SK-N-SH treated with all-trans-retinoic acid at 6 μM for 48 hours (cell line): Measurements from ENCODE around the gene METRNL.
A peak's percentile ranks its signal among the peaks of the same experiment; 100 is the strongest.

Source experiments
- ATAC-seq: fragments of 200-7000 bp; cut with Tn5 transposase; 3 replicates; pipeline ENCODE4 v1.9.1; 2020; ENCODE audit warnings: mild to moderate bottlenecking, moderate library complexity
- ARNTL ChIP-seq: fragments of 450-650 bp; formaldehyde crosslinking; IDR thresholded peaks from 2 replicates; pipeline ENCODE4 v1.5.0; 2020; ENCODE audit warnings: low read depth, mild to moderate bottlenecking, moderate library complexity, borderline replicate concordance
- BACH2 ChIP-seq: fragments of 250-450 bp; sonication (Bioruptor Pico); IDR thresholded peaks from 2 replicates; pipeline ENCODE4 v1.9.0; 2021; ENCODE audit warnings: mild to moderate bottlenecking, borderline replicate concordance
- CREB5 ChIP-seq: fragments of 250-450 bp; sonication (Bioruptor Pico); IDR thresholded peaks from 2 replicates; pipeline ENCODE4 v1.5.1; 2020; ENCODE audit warnings: low read depth, mild to moderate bottlenecking, moderate library complexity
- CSDC2 ChIP-seq: fragments of 250-450 bp; sonication (Bioruptor Pico); IDR thresholded peaks from 2 replicates; pipeline ENCODE4 v1.5.0; 2020; ENCODE audit warnings: mild to moderate bottlenecking, moderate library complexity
- ESRRG ChIP-seq: fragments of 250-450 bp; sonication (Bioruptor Pico); IDR thresholded peaks from 2 replicates; pipeline ENCODE4 v1.6.1; 2021; ENCODE audit warnings: mild to moderate bottlenecking
- GLIS3 ChIP-seq: fragments of 250-450 bp; sonication (Bioruptor Pico); IDR thresholded peaks from 2 replicates; pipeline ENCODE4 v1.5.0; 2020; ENCODE audit warnings: mild to moderate bottlenecking, moderate library complexity
- ISL1 ChIP-seq: fragments of 250-450 bp; sonication (Bioruptor Pico); IDR thresholded peaks from 2 replicates; pipeline ENCODE4 v2.1.2; 2022; ENCODE audit warnings: mild to moderate bottlenecking, moderate library complexity
- PPARA ChIP-seq: fragments of 250-450 bp; sonication (Bioruptor Pico); IDR thresholded peaks from 2 replicates; pipeline ENCODE4 v1.5.0; 2020; ENCODE audit warnings: mild to moderate bottlenecking, borderline replicate concordance
- RARB ChIP-seq: fragments of 250-450 bp; sonication (Bioruptor Pico); IDR thresholded peaks from 2 replicates; pipeline ENCODE4 v1.8.0; 2021; ENCODE audit warnings: mild to moderate bottlenecking, moderate library complexity
- SNAI2 ChIP-seq: fragments of 250-450 bp; sonication (Bioruptor Pico); IDR thresholded peaks from 2 replicates; pipeline ENCODE4 v1.5.0; 2020; ENCODE audit warnings: mild to moderate bottlenecking, moderate library complexity
- TCF4 ChIP-seq: fragments of 250-450 bp; sonication (Bioruptor Pico); IDR thresholded peaks from 2 replicates; pipeline ENCODE4 v1.8.0; 2021; ENCODE audit warnings: mild to moderate bottlenecking, moderate library complexity, borderline replicate concordance
- TOX ChIP-seq: fragments of 250-450 bp; sonication (Bioruptor Pico); IDR thresholded peaks from 2 replicates; pipeline ENCODE4 v1.8.0; 2021; ENCODE audit warnings: mild to moderate bottlenecking, moderate library complexity, borderline replicate concordance
- TSHZ2 ChIP-seq: fragments of 250-450 bp; sonication (Bioruptor Pico); IDR thresholded peaks from 2 replicates; pipeline ENCODE4 v1.5.0; 2020; ENCODE audit warnings: mild to moderate bottlenecking, moderate library complexity
- ZC3H10 ChIP-seq: fragments of 250-450 bp; sonication (Bioruptor Pico); IDR thresholded peaks from 2 replicates; pipeline ENCODE4 v1.5.1; 2021; ENCODE audit warnings: mild to moderate bottlenecking, moderate library complexity
- ZFP3 ChIP-seq: fragments of 250-450 bp; sonication (Bioruptor Pico); IDR thresholded peaks from 2 replicates; pipeline ENCODE4 v1.5.0; 2020; ENCODE audit warnings: mild to moderate bottlenecking, moderate library complexity
- ZFP30 ChIP-seq: fragments of 450-650 bp; formaldehyde crosslinking; IDR thresholded peaks from 2 replicates; pipeline ENCODE4 v1.5.0; 2022; ENCODE audit warnings: mild to moderate bottlenecking, moderate library complexity
- ZNF8 ChIP-seq: fragments of 450-650 bp; formaldehyde crosslinking; IDR thresholded peaks from 2 replicates; pipeline ENCODE4 v1.5.0; 2020; ENCODE audit warnings: mild to moderate bottlenecking, moderate library complexity
- TF ChIP-seq, protein P1 (sequence below): fragments of 250-450 bp; sonication (Bioruptor Pico); IDR thresholded peaks from 2 replicates; pipeline ENCODE4 v1.5.1; 2021; ENCODE audit warnings: mild to moderate bottlenecking, moderate library complexity
- TF ChIP-seq, protein P2 (sequence below): fragments of 250-450 bp; sonication (Bioruptor Pico); IDR thresholded peaks from 2 replicates; pipeline ENCODE4 v1.8.0; 2020; ENCODE audit warnings: mild to moderate bottlenecking, moderate library complexity, borderline replicate concordance
- TF ChIP-seq, protein P3 (sequence below): fragments of 250-450 bp; sonication (Bioruptor Pico); IDR thresholded peaks from 2 replicates; pipeline ENCODE4 v1.8.0; 2021; ENCODE audit warnings: low read depth, mild to moderate bottlenecking, moderate library complexity, borderline replicate concordance

Gene METRNL

GRCh38 chr17:83121921-83122820 is 42.8 kb downstream of the METRNL start:
- TF ChIP-seq PPARA (CRISPR knock-in tag) (no peak), ZFP3 (CRISPR knock-in tag) (no peak), RARB (no peak), ZC3H10 (CRISPR knock-in tag) (no peak), ZNF8 (CRISPR knock-in tag) (no peak), ARNTL (CRISPR knock-in tag) (no peak), GLIS3 (no peak), CSDC2 (CRISPR knock-in tag) (no peak), ZFP30 (CRISPR knock-in tag) (no peak), SNAI2 (CRISPR knock-in tag) (no peak), BACH2 (no peak), TCF4 (CRISPR knock-in tag) (no peak), CREB5 (CRISPR knock-in tag) (no peak), TOX (no peak), ISL1 (CRISPR knock-in tag) (no peak), TSHZ2 (CRISPR knock-in tag) (no peak), ESRRG (CRISPR knock-in tag) (no peak)
- TF ChIP-seq, protein P1, sequence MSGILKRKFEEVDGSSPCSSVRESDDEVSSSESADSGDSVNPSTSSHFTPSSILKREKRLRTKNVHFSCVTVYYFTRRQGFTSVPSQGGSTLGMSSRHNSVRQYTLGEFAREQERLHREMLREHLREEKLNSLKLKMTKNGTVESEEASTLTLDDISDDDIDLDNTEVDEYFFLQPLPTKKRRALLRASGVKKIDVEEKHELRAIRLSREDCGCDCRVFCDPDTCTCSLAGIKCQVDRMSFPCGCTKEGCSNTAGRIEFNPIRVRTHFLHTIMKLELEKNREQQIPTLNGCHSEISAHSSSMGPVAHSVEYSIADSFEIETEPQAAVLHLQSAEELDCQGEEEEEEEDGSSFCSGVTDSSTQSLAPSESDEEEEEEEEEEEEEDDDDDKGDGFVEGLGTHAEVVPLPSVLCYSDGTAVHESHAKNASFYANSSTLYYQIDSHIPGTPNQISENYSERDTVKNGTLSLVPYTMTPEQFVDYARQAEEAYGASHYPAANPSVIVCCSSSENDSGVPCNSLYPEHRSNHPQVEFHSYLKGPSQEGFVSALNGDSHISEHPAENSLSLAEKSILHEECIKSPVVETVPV (CRISPR knock-in tag), result no peak
- TF ChIP-seq, protein P2, sequence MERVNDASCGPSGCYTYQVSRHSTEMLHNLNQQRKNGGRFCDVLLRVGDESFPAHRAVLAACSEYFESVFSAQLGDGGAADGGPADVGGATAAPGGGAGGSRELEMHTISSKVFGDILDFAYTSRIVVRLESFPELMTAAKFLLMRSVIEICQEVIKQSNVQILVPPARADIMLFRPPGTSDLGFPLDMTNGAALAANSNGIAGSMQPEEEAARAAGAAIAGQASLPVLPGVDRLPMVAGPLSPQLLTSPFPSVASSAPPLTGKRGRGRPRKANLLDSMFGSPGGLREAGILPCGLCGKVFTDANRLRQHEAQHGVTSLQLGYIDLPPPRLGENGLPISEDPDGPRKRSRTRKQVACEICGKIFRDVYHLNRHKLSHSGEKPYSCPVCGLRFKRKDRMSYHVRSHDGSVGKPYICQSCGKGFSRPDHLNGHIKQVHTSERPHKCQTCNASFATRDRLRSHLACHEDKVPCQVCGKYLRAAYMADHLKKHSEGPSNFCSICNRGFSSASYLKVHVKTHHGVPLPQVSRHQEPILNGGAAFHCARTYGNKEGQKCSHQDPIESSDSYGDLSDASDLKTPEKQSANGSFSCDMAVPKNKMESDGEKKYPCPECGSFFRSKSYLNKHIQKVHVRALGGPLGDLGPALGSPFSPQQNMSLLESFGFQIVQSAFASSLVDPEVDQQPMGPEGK, result no peak
- TF ChIP-seq, protein P3, sequence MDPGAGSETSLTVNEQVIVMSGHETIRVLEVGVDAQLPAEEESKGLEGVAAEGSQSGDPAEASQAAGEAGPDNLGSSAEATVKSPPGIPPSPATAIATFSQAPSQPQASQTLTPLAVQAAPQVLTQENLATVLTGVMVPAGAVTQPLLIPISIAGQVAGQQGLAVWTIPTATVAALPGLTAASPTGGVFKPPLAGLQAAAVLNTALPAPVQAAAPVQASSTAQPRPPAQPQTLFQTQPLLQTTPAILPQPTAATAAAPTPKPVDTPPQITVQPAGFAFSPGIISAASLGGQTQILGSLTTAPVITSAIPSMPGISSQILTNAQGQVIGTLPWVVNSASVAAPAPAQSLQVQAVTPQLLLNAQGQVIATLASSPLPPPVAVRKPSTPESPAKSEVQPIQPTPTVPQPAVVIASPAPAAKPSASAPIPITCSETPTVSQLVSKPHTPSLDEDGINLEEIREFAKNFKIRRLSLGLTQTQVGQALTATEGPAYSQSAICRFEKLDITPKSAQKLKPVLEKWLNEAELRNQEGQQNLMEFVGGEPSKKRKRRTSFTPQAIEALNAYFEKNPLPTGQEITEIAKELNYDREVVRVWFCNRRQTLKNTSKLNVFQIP (CRISPR knock-in tag), result no peak
- peak; percentile 12; the same call in 1 of the 3 replicates for ATAC-seq

DNA sequence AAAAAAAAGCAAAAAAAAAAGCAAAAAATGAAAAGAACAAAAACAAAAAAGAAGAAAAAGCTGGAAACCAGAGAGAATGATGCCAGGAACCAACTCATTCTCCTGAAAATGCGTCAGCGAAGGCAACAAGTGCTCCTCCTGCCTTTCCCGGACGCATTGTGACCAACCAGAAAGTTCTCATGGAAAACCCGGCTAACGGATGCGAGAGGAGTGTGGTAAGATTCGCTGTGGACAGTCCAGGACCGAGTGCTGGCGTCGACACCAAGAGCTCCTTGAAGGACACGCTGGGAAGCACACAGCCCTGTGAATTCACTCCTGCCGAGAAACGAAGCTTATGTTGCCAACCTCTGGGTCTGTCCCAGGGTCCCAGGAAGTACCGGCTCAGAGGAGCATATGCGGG is 43.4 kb downstream of the METRNL start:
- ATAC-seq, result no peak; the same call in 2 of the 3 replicates
- TF ChIP-seq TOX (no peak), ESRRG (CRISPR knock-in tag) (no peak), CREB5 (CRISPR knock-in tag) (no peak), TCF4 (CRISPR knock-in tag) (no peak), BACH2 (no peak), ISL1 (CRISPR knock-in tag) (no peak), ZFP3 (CRISPR knock-in tag) (no peak), ZC3H10 (CRISPR knock-in tag) (no peak), RARB (no peak), CSDC2 (CRISPR knock-in tag) (no peak)
- TF ChIP-seq, protein P2, result no peak
- TF ChIP-seq, protein P3 (CRISPR knock-in tag), result no peak
